ENCODE measurements around the gene ZNF296. TPM values are rescaled to one million over a fixed set of nuclear protein-coding genes. Genes with fewer than 3 reads are reported as not detected.

The ZNF296 gene
- total and polyA plus RNA-seq, 2 of the 13 experiments (the other 11 are each of a cell fraction or from before 2014, with no cell fraction given): 0.26 to 0.62 TPM

GRCh38 chr19:45121827-45122345, 45.6 kb upstream of the ZNF296 start:
- FAIRE-seq: no peak
- Histone ChIP-seq H3K9me3 (ENCODE audit: low read length) (no peaks in the 10 kb centered on the region), H2AFZ (ENCODE audit: low read length) (no peak overlapping the region), H3K27me3 (ENCODE audit: control insufficient read depth in 1 of 2, insufficient read depth in 2 of 2, low read length in 2 of 2) (no peaks in the 10 kb centered on the region), H3K4me3 (replicated peaks in 1 of 3; ENCODE audit: insufficient read depth in 1 of 3, low read depth in 2 of 3, low read length in 3 of 3) (no peak overlapping the region), H3K27ac (ENCODE audit: extremely low read length, insufficient read depth, low read length) (no peak overlapping the region), H3K36me3 (replicated peaks in 1 of 2; ENCODE audit: control insufficient read depth in 1 of 2, insufficient read depth in 2 of 2, low read length in 2 of 2) (peaks cover 4 to 8% of the 10 kb centered on the region in 2 experiments; a peak in 3 of 5 replicates), H3K4me2 (ENCODE audit: low read depth, low read length) (no peak overlapping the region), H3K79me2 (ENCODE audit: insufficient read depth, low read length) (peaks cover 61% of the 10 kb centered on the region), H3K9ac (ENCODE audit: insufficient read depth, low read depth, low read length) (no peak overlapping the region), H4K20me1 (ENCODE audit: insufficient read depth, low read length) (peaks cover 11% of the 10 kb centered on the region; the same call in 1 of the 2 replicates), H3K4me1 (ENCODE audit: insufficient read depth, low read length) (peaks cover 10% of the 10 kb centered on the region; the same call in 1 of the 2 replicates)
- no peak for ATAC-seq
- DNase-seq (ENCODE audit: low spot score): no peak
- intact Hi-C loops (cut with micrococcal nuclease; ENCODE audit: unreplicated experiment): no loop called here
- no TSS peak for BruUV-seq (replicated peaks)
- 96% methylated on average over 9 of the region's 11 CpGs for WGBS (ENCODE audit: low lambda C conversion rate)
- POLR2A ChIA-PET: no interaction called here
- CTCF ChIA-PET (ENCODE audit: low intra/inter-chr PET ratio, low total read pairs): no interaction called here
- in situ Hi-C loops (cut with HindIII; ENCODE audit: extremely low pct_ligation_motif_present, low pct_unique_long_range_greater_than_20kb): loop anchor here (10.0 kb wide), 1 partner anchor 107 kb away; no protein-coding TSS in a partner anchor
- no peak for TF ChIP-seq NCOA2 (CRISPR knock-in tag; IDR thresholded peaks at IDR 0.05)
- no peak for TF ChIP-seq NR3C1 (CRISPR knock-in tag; IDR thresholded peaks at IDR 0.05)
- no peak for TF ChIP-seq RERE (CRISPR knock-in tag; IDR thresholded peaks at IDR 0.05; ENCODE audit: low read depth)
- no peak for TF ChIP-seq ZFP36L1 (CRISPR knock-in tag; IDR thresholded peaks at IDR 0.05)
- no peak for TF ChIP-seq REPIN1 (CRISPR knock-in tag; IDR thresholded peaks at IDR 0.05; ENCODE audit: borderline replicate concordance, low read depth)
- TF ChIP-seq NONO (IDR thresholded peaks at IDR 0.05): no peak
- TF ChIP-seq NONO (CRISPR knock-in tag; conservative IDR thresholded peaks at IDR 0.05): no peak
- no peak for TF ChIP-seq MZF1 (CRISPR knock-in tag; IDR thresholded peaks at IDR 0.05; ENCODE audit: borderline replicate concordance)
- no peak for TF ChIP-seq ZSCAN30 (CRISPR knock-in tag; IDR thresholded peaks at IDR 0.05)
- no peak for TF ChIP-seq ZNF292 (CRISPR knock-in tag; IDR thresholded peaks at IDR 0.05; ENCODE audit: borderline replicate concordance, low read depth)
- TF ChIP-seq HMG20B (CRISPR knock-in tag; conservative IDR thresholded peaks at IDR 0.05): no peak
- TF ChIP-seq SETDB1 (CRISPR knock-in tag; IDR thresholded peaks at IDR 0.05; ENCODE audit: borderline replicate concordance): no peak
- TF ChIP-seq HDAC1 (CRISPR knock-in tag; IDR thresholded peaks at IDR 0.05): no peak
- TF ChIP-seq E2F5 (CRISPR knock-in tag; conservative IDR thresholded peaks at IDR 0.05): no peak
- no peak for TF ChIP-seq TSC22D2 (CRISPR knock-in tag; IDR thresholded peaks at IDR 0.05; ENCODE audit: borderline replicate concordance)
- no peak for TF ChIP-seq PHF21A (CRISPR knock-in tag; IDR thresholded peaks at IDR 0.05)
- TF ChIP-seq EHMT2 (IDR thresholded peaks at IDR 0.05; ENCODE audit: borderline replicate concordance, low read depth, low read length): no peak
